Panc1 (cell line): ENCODE data around the gene UBQLN4.

Source experiments
- SIN3A ChIP-seq: IDR thresholded peaks from 2 replicates; pipeline ENCODE4 v1.6.1; 2012; ENCODE audit warnings: low read depth, mild to moderate bottlenecking, low read length, moderate library complexity, borderline replicate concordance; ENCODE audit not compliant: insufficient read depth
- TF ChIP-seq, protein P1 (sequence below): fragments of 450-650 bp; IDR thresholded peaks from 2 replicates; pipeline ENCODE4 v1.5.1; 2017; ENCODE audit warnings: mild to moderate bottlenecking
- TF ChIP-seq, protein P2 (sequence below), 2 experiments: IDR thresholded peaks; 2 replicates each; pipeline ENCODE4 v1.6.1; 2011 to 2012; ENCODE audit warnings: low read depth in 2 of 2, control low read depth in 1 of 2, low read length in 1 of 2, mild to moderate bottlenecking in 1 of 2, moderate library complexity in 1 of 2; ENCODE audit not compliant: insufficient read depth in 1 of 2

DNA sequence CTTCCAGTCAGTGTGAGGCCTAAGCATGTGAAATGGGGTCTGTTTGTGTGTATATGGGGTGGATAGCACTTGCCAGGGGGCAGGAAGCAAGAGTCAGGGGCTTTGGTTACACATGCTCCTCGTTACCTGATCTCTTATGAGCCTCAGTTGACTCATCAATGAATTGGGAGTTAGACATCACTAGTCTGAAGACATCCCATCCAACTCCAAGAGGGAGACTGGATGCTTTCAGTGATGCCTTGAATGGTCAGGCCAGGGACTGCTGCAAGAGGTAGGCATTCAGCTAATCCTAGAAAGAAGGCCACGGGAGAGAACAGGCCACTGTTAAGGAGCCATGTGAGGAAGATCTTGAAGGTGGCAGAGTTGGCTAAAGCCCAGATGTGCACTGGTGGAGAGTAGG is 13.7 kb upstream of the UBQLN4 start:
- TF ChIP-seq, protein P1, sequence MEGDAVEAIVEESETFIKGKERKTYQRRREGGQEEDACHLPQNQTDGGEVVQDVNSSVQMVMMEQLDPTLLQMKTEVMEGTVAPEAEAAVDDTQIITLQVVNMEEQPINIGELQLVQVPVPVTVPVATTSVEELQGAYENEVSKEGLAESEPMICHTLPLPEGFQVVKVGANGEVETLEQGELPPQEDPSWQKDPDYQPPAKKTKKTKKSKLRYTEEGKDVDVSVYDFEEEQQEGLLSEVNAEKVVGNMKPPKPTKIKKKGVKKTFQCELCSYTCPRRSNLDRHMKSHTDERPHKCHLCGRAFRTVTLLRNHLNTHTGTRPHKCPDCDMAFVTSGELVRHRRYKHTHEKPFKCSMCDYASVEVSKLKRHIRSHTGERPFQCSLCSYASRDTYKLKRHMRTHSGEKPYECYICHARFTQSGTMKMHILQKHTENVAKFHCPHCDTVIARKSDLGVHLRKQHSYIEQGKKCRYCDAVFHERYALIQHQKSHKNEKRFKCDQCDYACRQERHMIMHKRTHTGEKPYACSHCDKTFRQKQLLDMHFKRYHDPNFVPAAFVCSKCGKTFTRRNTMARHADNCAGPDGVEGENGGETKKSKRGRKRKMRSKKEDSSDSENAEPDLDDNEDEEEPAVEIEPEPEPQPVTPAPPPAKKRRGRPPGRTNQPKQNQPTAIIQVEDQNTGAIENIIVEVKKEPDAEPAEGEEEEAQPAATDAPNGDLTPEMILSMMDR: no peak
- TF ChIP-seq, protein P2, sequence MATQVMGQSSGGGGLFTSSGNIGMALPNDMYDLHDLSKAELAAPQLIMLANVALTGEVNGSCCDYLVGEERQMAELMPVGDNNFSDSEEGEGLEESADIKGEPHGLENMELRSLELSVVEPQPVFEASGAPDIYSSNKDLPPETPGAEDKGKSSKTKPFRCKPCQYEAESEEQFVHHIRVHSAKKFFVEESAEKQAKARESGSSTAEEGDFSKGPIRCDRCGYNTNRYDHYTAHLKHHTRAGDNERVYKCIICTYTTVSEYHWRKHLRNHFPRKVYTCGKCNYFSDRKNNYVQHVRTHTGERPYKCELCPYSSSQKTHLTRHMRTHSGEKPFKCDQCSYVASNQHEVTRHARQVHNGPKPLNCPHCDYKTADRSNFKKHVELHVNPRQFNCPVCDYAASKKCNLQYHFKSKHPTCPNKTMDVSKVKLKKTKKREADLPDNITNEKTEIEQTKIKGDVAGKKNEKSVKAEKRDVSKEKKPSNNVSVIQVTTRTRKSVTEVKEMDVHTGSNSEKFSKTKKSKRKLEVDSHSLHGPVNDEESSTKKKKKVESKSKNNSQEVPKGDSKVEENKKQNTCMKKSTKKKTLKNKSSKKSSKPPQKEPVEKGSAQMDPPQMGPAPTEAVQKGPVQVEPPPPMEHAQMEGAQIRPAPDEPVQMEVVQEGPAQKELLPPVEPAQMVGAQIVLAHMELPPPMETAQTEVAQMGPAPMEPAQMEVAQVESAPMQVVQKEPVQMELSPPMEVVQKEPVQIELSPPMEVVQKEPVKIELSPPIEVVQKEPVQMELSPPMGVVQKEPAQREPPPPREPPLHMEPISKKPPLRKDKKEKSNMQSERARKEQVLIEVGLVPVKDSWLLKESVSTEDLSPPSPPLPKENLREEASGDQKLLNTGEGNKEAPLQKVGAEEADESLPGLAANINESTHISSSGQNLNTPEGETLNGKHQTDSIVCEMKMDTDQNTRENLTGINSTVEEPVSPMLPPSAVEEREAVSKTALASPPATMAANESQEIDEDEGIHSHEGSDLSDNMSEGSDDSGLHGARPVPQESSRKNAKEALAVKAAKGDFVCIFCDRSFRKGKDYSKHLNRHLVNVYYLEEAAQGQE (IDR thresholded peaks at IDR 0.05; ENCODE audit: insufficient read depth in 1 of 2, low read depth in 2 of 2, low read length in 1 of 2): no peak
- TF ChIP-seq SIN3A: no peak
